Measurements from ENCODE around the gene WSB1. TPM values are rescaled to one million over a fixed set of nuclear protein-coding genes. Genes with fewer than 3 reads are reported as not detected.

The WSB1 gene
- total RNA-seq, 1 donor from 2014 or later: 633 TPM

DNA sequence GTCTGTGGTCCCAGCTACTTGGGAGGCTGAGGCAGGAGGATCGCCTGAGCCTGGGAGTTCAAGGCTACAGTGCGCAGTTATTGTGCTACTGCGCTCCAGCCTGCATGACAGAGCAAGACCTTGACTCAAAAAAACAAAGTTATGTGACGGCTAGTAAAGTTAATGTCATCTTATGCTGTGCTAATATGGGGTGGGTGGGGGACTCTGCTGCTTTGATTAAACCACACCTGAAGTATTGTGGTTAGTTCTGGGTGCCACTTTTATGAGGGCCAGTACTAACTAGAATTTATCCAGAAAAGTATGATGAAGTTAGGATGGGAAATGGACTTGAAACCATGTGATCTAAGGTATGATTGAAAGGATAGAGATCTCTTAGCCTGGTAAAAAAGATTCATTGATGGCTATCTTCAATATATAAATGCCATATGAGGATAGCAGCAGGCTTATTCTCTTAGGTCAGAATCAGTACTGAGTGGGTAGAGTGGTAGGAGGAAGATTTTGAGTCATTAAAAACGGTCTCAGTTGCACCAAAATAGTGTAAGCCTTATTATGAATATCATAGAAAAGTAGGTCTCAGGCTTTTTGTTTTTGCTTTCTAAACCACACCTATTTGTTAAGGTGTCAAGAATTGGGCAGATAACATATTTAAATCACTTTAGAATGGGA, 5.6 kb downstream of the WSB1 start:
- no peak overlapping the region for H3K4me3 Mint-ChIP-seq (ENCODE audit: unreplicated experiment)
- H3K36me3 Mint-ChIP-seq (ENCODE audit: unreplicated experiment): no peaks in the 10 kb centered on the region
- peaks cover 13% of the 10 kb centered on the region for H3K4me1 Mint-ChIP-seq (ENCODE audit: low read depth, unreplicated experiment)
- TF ChIP-seq, protein P1, sequence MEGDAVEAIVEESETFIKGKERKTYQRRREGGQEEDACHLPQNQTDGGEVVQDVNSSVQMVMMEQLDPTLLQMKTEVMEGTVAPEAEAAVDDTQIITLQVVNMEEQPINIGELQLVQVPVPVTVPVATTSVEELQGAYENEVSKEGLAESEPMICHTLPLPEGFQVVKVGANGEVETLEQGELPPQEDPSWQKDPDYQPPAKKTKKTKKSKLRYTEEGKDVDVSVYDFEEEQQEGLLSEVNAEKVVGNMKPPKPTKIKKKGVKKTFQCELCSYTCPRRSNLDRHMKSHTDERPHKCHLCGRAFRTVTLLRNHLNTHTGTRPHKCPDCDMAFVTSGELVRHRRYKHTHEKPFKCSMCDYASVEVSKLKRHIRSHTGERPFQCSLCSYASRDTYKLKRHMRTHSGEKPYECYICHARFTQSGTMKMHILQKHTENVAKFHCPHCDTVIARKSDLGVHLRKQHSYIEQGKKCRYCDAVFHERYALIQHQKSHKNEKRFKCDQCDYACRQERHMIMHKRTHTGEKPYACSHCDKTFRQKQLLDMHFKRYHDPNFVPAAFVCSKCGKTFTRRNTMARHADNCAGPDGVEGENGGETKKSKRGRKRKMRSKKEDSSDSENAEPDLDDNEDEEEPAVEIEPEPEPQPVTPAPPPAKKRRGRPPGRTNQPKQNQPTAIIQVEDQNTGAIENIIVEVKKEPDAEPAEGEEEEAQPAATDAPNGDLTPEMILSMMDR (IDR thresholded peaks at IDR 0.05; ENCODE audit: partially characterized antibody, unreplicated experiment): no peak
- H3K27me3 Mint-ChIP-seq (ENCODE audit: unreplicated experiment): peaks cover 9% of the 10 kb centered on the region
- H3K27ac Mint-ChIP-seq (ENCODE audit: unreplicated experiment): peak overlapping the region; percentile 49
- DNase-seq: no peak
- H3K9me3 Mint-ChIP-seq (ENCODE audit: unreplicated experiment): peaks cover 4% of the 10 kb centered on the region

DNA sequence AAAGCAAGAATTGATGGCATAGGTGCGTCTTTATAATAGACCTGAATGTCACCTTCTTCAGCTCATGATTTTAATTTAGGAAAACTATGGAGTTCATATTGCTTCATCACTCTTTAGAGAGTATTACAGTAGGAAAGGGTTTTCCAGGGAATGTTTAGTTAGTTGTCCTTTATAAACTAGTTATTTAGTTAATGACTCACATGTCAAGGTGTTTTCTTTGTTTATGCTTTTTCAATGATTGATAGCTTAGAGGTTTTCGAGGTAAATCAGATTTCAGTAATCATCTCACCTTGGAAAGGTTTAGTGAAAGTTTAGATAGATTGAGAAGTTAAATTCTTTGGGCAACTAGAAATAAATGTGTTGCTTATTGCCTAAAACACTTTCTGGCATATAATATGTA, 9.8 kb downstream of the WSB1 start:
- TF ChIP-seq, protein P1 (IDR thresholded peaks at IDR 0.05; ENCODE audit: partially characterized antibody, unreplicated experiment): no peak
- peaks cover 11% of the 10 kb centered on the region for H3K4me1 Mint-ChIP-seq (ENCODE audit: low read depth, unreplicated experiment)
- H3K27ac Mint-ChIP-seq (ENCODE audit: unreplicated experiment): no peak overlapping the region
- no peaks in the 10 kb centered on the region for H3K9me3 Mint-ChIP-seq (ENCODE audit: unreplicated experiment)
- H3K27me3 Mint-ChIP-seq (ENCODE audit: unreplicated experiment): no peaks in the 10 kb centered on the region
- no peaks in the 10 kb centered on the region for H3K36me3 Mint-ChIP-seq (ENCODE audit: unreplicated experiment)
- H3K4me3 Mint-ChIP-seq (ENCODE audit: unreplicated experiment): no peak overlapping the region
- DNase-seq: no peak

DNA sequence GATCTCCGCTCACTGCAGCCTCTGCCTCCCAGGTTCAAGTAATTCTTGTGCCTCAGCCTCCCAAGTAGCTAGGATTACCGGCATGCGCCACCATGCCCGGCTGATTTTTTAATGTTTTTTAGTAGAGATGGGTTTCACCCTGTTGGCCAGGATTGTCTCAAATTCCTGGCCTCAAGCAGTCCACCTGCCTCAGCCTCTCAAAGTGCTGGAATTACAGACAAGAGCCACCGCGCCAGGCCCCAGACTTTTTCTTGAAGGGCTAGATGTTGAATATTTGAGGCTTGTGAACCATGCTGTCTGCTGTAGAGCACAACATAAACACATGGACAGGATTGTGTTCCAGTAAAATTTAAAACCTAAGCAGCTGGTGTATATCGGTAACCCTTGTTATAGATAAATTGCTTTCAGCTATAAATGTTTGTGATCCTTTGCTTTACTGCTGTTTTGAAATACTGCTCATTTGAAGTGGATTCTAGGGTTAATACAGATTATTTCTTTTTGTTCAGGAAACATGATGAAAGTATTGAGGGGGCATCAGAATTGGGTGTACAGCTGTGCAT, 12.4 kb downstream of the WSB1 start:
- TF ChIP-seq, protein P1 (IDR thresholded peaks at IDR 0.05; ENCODE audit: partially characterized antibody, unreplicated experiment): no peak
- no peaks in the 10 kb centered on the region for H3K27me3 Mint-ChIP-seq (ENCODE audit: unreplicated experiment)
- no peaks in the 10 kb centered on the region for H3K9me3 Mint-ChIP-seq (ENCODE audit: unreplicated experiment)
- no peak overlapping the region for H3K4me3 Mint-ChIP-seq (ENCODE audit: unreplicated experiment)
- H3K27ac Mint-ChIP-seq (ENCODE audit: unreplicated experiment): peak overlapping the region; percentile 11
- peaks cover 4% of the 10 kb centered on the region for H3K4me1 Mint-ChIP-seq (ENCODE audit: low read depth, unreplicated experiment)
- H3K36me3 Mint-ChIP-seq (ENCODE audit: unreplicated experiment): no peaks in the 10 kb centered on the region
- DNase-seq: no peak

DNA sequence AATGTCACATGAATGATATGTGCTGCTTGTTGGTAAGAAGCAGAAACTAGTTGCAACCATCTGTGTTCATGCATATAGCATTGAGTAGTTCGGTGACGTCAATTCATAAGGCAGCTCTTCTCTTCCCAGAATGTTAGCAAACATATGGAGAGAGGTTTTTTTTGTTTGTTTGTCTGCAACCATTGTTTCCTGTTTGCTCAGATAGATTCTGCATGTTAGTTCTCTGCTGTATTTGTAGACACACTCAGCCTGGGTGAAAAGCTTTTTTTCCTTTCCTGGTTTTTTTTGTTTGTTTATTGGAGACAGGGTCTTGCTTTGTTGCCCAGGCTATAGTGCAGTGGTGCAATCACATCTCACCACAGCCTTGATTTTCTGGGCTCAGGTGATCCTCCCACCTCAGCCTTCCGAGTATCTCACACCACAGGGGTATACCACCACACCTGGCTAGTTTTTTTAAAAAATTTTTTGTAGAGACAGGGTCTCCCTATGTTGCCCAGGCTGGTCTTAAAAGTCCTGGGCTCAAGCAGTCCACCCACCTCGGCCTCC, 16.7 kb downstream of the WSB1 start:
- Mint-ChIP-seq H3K27ac (ENCODE audit: unreplicated experiment) (no peak overlapping the region), H3K4me3 (ENCODE audit: unreplicated experiment) (no peak overlapping the region), H3K36me3 (ENCODE audit: unreplicated experiment) (no peaks in the 10 kb centered on the region), H3K9me3 (ENCODE audit: unreplicated experiment) (peaks cover 4% of the 10 kb centered on the region), H3K4me1 (ENCODE audit: low read depth, unreplicated experiment) (peaks cover 4% of the 10 kb centered on the region), H3K27me3 (ENCODE audit: unreplicated experiment) (no peaks in the 10 kb centered on the region)
- DNase-seq: no peak
- TF ChIP-seq, protein P1 (IDR thresholded peaks at IDR 0.05; ENCODE audit: partially characterized antibody, unreplicated experiment): no peak

DNA sequence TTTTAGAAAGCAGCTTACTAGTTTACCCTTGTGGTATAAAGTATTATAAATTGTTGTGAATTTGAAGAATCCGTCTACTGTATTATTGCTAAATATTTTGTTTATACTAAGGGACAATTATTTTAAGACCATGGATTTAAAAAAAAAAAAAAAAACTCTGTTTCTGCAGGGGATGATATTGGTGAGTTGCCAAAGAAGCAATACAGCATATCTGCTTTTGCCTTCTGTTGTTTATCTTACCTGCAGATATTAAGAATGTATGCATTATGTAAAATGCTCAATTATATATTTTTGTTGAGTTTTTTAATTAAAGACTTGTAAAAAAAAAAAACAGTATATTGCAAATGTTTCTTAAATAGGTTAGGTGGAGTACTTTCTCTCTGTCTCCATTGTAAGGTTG, 19.4 kb downstream of the WSB1 start:
- no peak for DNase-seq
- Mint-ChIP-seq H3K4me1 (ENCODE audit: low read depth, unreplicated experiment) (no peaks in the 10 kb centered on the region), H3K27me3 (ENCODE audit: unreplicated experiment) (no peaks in the 10 kb centered on the region), H3K27ac (ENCODE audit: unreplicated experiment) (no peak overlapping the region), H3K4me3 (ENCODE audit: unreplicated experiment) (no peak overlapping the region), H3K36me3 (ENCODE audit: unreplicated experiment) (no peaks in the 10 kb centered on the region), H3K9me3 (ENCODE audit: unreplicated experiment) (peaks cover 4% of the 10 kb centered on the region)
- TF ChIP-seq, protein P1 (IDR thresholded peaks at IDR 0.05; ENCODE audit: partially characterized antibody, unreplicated experiment): no peak
